ENCODE measurements around the gene GPR65.

GRCh38 chr14:88045705-88046104, 40.8 kb downstream of the GPR65 start:
- TF ChIP-seq CTCF (IDR thresholded peaks at IDR 0.05) (no peak), POLR2AphosphoS5 (IDR thresholded peaks at IDR 0.05) (peak in 1 of 3 donors; percentile 18), POLR2A (IDR thresholded peaks at IDR 0.05) (no peak), EP300 (IDR thresholded peaks at IDR 0.05) (no peak)

Measured in suprapubic skin (tissue), 4 donors.